Activated CD4-positive, alpha-beta T cell treated with anti-CD3 and anti-CD28 coated beads for 24 hours (primary cell): Measurements from ENCODE around the gene RNF145.
A peak's percentile ranks its signal among the peaks of the same experiment; 100 is the strongest.

Experiments used
- DNase-seq, 2 donors: peaks; one replicate each; pipeline ENCODE4 v3.0.0-alpha.2; 2020; ENCODE audit warnings: low read depth in 2 of 2

Gene RNF145

GRCh38 chr5:159217236-159217635, 7.9 kb upstream of the RNF145 start:
- DNase-seq: no peak

- DNase-seq: no peak
These were observed 7.1 kb upstream of the RNF145 start for GRCh38 chr5:159216454-159216853.

GRCh38 chr5:159215886-159216285, 6.5 kb upstream of the RNF145 start:
- DNase-seq: no peak

DNA sequence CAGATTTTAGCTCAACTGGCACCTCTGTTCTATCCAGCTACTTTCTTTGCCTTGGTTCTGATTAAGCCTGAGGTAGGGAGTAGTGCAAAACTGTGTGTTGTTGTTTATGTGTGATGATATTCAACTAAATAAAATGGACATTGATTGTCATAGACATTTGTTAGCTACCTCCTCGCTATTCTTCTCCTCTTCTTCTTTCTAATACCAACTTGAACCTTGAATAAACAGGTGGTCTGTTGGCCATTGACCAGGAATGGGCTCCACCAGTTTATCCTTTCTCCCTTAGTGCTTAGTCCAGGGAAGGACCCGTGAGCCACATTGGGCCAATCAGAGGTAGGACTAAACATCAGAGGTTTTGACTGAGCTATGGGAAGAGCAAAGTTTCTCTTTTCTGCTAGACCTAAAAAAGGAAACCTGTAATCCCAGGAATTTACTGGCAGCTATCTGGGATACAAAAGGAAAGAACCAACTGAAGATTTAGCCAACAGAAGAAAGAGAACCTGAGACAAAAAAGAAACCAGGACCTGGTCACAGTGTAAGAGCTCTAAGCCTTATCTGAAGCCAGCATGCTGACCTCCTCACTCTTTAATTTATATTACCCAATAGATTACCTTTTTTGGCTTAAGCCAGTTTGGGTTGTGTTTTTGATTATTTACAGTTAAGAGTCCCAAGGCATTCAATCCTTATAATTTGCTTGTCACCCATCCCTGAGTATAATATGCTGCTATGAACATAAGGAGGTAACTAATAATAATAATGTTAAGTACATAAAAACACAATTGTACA, 5.3 kb upstream of the RNF145 start:
- DNase-seq: no peak

DNA sequence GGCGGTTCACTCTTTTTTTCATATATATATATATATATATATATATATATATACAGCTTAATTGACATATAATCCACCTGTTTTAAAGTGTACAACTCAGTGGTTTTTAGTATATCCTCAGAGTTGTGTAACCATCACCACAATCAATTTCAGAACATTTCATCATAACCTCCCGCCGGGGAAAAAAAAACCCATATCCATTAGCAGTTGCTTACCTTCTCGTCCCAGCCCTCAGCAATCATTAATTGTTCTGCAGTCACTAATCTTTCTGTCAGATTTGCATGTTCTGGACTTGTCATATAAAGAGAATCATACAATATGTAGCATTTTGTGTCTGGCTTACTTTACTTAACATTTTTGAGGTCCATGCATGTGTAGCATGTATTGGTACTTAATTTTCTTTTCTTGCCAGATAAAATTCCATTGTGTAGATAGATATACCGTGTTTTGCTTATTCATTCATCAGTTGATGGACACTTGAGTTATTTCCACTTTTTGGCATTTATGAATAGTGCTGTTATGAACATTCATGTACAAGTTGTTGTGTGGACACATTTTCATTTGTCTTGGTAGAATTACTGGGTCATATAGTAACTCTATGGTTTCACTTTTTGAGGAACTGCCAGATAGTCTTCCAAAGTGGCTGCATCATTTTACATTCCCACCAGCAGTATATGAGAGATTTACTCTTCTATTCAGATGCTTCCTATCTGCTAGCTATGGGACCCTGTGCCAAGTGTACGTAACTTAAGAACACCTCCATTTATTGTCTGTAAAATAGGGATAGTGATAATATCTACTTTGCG, 3.5 kb upstream of the RNF145 start:
- no peak for DNase-seq

DNA sequence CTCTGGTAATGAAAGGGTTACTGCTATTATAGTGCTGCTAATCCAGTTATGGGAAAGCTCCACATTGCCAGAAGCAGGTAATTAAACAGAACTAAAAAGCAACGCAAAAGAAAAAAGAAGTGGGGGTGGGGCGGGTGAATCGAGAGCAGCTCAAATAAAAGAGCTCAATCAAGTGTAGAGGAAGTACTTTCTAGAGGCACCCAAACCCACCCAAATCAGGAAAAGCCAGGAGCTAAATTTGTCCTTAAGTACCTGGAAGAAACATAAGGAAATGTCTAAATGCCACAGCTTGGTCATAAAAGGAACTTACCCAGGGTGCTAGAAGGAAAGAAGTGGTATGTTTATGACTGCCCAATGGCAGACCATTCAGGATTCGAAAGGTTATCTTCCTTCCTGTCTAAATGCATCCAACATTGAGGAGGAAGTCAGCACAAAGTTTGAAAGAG, 2.4 kb upstream of the RNF145 start:
- DNase-seq: no peak

DNA sequence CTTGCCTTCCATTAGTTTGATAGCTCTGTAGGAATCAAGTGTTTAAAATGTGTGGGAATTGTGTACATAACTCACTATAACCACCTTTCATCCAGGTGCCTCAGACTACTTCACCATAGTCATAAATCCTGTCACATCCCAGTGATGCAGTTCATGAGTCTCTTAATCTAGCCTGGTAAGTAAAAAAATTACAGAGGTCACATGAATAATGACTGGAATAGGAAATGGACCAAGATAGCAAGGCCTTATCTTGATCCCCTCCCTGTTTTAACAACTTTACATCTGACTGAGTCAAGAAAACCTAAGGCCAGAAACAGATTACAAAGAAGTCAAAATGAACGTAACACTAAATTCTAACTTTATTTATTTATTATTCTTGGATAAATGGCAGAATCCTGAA, 1.5 kb upstream of the RNF145 start:
- DNase-seq: no peak

GRCh38 chr5:159210210-159210661, 883 bp upstream of the RNF145 start:
- DNase-seq: no peak

DNA sequence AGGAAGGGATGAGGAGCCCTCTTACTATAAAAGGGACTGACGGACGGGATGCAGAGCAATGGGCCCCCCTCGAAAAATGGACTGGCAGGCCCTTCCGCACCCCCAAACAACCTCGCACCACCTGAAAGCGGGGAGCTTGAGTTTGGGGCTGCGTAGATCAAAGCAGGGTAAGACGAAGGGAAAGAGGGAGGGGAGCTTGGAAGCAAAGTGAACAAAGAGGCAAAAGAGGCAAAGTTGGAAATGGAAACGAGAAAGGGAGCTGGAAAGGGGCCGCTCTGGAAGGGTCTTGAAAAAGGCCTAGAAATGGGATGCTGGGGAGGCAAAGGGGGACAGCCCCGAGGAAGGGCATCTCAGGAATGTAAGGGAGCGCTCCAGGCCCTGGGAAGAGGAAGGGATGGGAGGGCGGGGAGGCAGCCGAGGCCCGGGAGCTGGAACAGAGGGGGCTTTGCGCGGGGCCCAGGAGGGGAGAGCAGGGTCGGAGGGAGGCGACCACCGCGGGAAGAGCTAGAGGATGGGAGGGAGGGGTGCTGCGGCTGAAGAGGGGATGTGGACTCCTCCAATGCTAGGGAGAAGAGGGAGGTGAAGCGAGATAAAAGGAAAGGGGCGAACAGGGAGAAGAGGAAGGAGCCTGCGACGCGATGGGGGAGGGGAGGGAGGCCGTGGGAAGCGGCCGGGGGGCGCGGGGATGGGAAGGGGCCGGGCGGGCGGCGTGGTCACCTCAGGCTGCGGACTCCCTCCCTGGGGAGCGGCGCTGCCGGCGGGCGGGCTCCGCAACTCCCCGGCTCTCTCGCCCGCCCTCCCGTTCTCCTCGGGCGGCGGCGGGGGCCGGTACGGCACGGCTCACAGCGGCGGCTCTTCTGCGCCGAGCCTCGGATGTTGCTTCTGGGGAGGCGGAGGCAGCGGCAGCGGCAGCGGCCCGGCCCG, 577 bp downstream of the RNF145 start:
- peak in 1 of 2 donors; percentile 7 for DNase-seq

- DNase-seq: peak; percentile 64 to 73
These were observed 1.5 kb downstream of the RNF145 start for GRCh38 chr5:159207686-159208513.

DNA sequence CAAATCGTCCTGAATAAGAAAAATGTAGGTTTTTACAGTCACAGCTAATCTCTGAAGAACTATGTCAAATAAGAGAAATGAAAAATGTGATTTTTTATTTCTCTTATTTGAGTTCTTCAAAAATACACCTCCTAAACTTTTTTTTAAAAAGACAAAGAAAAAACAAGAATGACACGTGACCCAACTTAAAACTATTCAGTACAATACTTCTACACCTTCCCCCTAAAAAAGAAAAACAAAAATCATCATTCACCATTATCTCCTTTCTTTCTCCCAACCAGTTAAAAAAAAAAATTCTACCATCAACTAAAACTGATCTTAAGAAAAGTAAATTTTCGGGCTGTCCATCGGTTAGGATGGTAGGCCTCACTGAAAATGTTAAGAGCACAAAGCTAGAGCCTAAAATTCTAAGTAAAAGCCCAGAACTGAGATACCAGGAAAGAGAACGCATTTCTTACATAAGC, 2.1 kb downstream of the RNF145 start:
- no peak for DNase-seq

DNA sequence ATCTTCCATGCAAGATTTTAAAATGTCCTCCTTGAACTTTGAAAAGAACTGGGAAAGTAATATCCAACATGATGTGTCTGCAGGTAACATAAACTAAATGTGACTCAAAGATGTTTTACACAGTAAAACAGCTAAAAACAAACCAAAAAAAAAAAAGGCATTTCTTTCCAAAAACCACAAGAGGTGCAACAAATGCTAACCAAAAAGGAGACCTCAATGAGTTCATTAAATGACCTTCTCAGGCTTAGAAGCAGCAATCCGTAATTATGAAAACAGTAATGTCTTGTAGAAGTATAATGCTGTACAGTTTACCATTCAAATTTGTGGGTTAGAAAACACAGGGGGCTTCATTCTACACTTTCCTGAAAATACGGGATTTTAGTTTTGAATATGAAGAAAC, 2.5 kb downstream of the RNF145 start:
- no peak for DNase-seq

DNA sequence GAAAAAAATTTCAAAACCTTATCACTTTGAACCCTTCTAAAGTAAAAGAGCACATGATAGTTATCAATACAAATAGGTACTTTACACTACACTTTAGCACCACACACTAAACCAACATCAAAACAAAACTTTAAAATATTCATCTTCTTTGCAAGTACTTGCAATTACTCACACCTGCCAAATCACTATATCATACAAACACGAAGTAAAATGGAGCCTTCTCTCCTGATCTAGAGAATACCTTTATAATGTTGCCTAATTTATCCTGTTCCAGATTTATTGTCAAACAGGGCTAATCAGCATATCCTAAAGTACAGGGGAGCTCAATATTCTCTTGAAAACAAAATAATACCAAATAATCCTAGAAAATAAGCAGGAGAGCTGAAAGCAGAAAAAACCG, 3.0 kb downstream of the RNF145 start:
- no peak for DNase-seq

- no peak for DNase-seq
These were observed 6.0 kb downstream of the RNF145 start for GRCh38 chr5:159203351-159203750.

DNA sequence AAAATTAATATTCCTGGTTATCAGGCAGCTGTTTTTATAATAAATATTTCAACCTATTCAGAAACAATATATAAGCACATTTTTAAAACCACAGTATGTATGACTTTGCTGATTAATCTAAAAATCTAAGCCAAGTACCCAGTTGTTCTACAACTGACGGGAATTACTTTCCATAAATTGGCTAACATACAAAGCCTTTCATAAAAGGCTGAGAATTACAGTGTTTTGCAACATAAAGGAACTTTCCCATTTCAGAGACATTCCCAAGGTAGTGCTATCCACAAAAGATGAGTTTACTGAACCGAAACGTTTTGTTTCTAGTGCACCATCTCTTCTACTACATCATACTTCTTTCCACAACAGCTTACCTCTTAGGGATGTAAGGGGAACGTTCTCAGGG, 7.2 kb downstream of the RNF145 start:
- DNase-seq: no peak

GRCh38 chr5:159199780-159200179, 9.6 kb downstream of the RNF145 start:
- no peak for DNase-seq

DNA sequence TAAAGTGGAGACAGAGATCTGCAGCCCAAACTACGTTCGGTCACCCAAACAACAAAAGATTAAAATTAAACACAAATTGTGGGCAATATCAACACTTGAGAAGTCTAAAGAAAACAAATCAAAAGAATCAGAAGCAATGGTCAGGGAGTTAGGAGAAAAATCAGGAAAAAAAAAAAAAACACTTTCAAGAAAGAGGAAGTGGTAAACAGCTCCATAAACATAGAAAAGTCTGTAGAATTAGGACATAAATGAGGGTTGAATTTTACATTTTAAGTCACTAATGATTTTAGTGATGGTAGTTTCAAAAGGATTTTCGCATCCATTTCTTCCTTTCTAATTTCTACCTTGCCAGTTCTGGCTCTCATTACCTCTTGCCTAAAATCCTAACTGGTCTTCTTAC, 10.1 kb downstream of the RNF145 start:
- DNase-seq: no peak

DNA sequence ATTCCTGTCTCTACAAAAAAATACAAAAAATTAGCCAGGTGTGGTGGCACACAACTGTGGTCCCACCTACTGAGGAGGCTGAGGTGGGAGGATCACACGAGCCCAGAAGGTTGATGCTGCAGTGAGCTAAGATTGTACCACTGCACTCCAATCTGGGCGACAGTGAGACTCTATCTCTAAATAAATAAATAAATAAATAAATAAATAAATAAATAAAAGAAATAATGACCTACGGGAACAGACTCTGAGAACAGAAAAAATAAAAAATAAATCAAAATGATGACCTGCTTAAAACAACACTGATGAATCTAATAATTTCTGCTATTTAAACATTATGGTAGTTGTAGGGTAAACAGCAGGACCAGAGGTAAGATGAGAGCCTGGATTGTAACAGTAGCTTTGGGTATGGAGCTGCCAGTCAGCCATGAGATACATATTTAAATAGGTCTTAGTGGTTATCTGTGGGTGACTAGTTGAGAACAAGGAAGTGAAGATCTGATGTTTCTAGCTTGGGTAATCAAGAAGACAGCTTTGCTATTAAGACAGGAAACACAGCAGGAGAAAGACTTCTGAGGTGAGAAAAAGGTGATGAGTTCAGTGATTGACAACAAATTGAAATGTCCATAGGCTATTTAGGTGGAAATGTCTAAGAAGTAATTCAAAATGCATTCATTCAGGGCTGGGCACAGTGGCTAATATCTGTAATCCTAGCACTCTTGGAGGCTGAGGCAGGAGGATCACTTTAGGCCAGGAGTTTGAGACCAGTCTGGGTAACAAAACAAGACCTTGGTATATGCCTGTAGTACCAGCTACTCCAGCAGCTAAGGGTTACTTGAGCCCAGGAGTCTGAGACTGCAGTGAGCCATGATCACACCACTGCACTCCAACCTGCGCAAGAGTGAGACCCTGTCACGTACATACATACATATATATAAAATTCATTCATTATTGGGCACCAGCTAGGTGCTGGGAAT, 11.0 kb downstream of the RNF145 start:
- DNase-seq: no peak

GRCh38 chr5:159195775-159196174, 13.6 kb downstream of the RNF145 start:
- DNase-seq: no peak

DNA sequence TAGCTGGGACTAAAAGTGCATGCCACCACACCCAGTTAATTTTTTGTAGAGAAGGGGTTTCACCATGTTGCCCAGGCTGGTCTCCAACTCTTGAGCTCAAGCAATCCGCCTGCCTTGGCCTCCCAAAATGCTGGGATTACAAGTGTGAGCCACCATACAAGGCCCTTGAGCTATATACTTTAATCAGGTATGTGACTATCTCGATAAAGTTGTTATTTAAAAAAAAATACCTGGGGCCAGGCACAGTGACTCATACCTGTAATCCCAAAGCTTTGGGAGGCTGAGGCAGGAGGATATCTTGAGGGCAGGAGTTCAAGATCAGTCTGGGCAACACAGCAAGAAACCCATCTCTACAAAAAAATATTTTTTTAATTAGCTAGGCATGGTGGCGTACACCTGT, 19.2 kb downstream of the RNF145 start:
- DNase-seq: no peak
